Mammary epithelial cell (primary cell): Measurements from ENCODE around the gene GLIPR1.

Experiments
- EZH2 ChIP-seq: IDR thresholded peaks from 2 replicates; pipeline ENCODE4 v1.6.1; 2012; ENCODE audit warnings: low read length, inconsistent platforms, borderline replicate concordance
- TF ChIP-seq, protein P1 (sequence below), 2 donors: IDR thresholded peaks in 1 of 2; conservative IDR thresholded peaks in 1 of 2; 2 replicates each; pipeline ENCODE4 v1.5.1; 2011 to 2012; ENCODE audit warnings: inconsistent platforms in 2 of 2, low read length in 2 of 2, mild to moderate bottlenecking in 2 of 2, control low read depth in 1 of 2, low read depth in 1 of 2; ENCODE audit not compliant: insufficient read depth in 1 of 2; ENCODE audit errors: extremely low read depth in 1 of 2

DNA sequence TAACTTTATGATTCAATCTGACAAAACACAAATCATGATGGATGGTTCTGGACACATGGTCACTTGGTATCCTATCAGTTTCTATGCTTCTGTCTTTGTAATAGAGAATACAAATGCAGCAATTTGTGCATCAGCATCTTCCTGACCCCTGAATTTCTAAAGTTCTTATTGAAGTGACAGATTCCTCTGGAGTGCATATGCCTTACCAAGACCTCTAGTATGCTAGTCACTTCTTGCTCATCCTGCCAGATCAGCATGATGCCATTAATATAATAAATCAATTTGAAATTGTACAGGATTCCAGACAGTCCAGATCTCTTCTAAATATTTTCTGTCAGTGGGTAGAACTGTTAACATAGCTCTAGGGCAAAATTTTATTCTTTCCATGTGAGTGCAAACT, 40.6 kb upstream of the GLIPR1 start:
- TF ChIP-seq, protein P1, sequence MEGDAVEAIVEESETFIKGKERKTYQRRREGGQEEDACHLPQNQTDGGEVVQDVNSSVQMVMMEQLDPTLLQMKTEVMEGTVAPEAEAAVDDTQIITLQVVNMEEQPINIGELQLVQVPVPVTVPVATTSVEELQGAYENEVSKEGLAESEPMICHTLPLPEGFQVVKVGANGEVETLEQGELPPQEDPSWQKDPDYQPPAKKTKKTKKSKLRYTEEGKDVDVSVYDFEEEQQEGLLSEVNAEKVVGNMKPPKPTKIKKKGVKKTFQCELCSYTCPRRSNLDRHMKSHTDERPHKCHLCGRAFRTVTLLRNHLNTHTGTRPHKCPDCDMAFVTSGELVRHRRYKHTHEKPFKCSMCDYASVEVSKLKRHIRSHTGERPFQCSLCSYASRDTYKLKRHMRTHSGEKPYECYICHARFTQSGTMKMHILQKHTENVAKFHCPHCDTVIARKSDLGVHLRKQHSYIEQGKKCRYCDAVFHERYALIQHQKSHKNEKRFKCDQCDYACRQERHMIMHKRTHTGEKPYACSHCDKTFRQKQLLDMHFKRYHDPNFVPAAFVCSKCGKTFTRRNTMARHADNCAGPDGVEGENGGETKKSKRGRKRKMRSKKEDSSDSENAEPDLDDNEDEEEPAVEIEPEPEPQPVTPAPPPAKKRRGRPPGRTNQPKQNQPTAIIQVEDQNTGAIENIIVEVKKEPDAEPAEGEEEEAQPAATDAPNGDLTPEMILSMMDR (conservative IDR thresholded peaks at IDR 0.05 in 1 of 2, IDR thresholded peaks at IDR 0.05 in 1 of 2; ENCODE audit: extremely low read depth in 1 of 2, insufficient read depth in 1 of 2, low read depth in 1 of 2, low read length in 2 of 2): no peak
- TF ChIP-seq EZH2: no peak
